GM12864 (cell line): ENCODE data around the gene SHISAL1.

Experiments
- DNase-seq: peaks from one replicate; pipeline ENCODE4 v3.0.0-alpha.2; 2011; ENCODE audit warnings: low read depth
- H3K4me3 ChIP-seq: 2 replicates; pipeline ENCODE4 v1.5.1; 2011; ENCODE audit warnings: mild to moderate bottlenecking, low read depth, low read length, control low read depth
- CTCF ChIP-seq: IDR thresholded peaks from 2 replicates; pipeline ENCODE4 v1.5.1; 2011; ENCODE audit warnings: low read depth, mild to moderate bottlenecking, moderate library complexity, low read length, control low read depth, inconsistent platforms; ENCODE audit errors: missing control alignments

Gene SHISAL1

GRCh38 chr22:44278243-44279068, 34.3 kb downstream of the SHISAL1 start:
- TF ChIP-seq CTCF = no peak
- no peak for DNase-seq
- no peak overlapping the region for H3K4me3 ChIP-seq

- no peak for TF ChIP-seq CTCF
- H3K4me3 ChIP-seq = no peak overlapping the region
- no peak for DNase-seq
Measured at GRCh38 chr22:44277386-44278135, 35.2 kb downstream of the SHISAL1 start.

- TF ChIP-seq CTCF = no peak
- no peak overlapping the region for H3K4me3 ChIP-seq
- no peak for DNase-seq
Measured at GRCh38 chr22:44276706-44277356, 35.9 kb downstream of the SHISAL1 start.

GRCh38 chr22:44276041-44276440, 36.7 kb downstream of the SHISAL1 start:
- TF ChIP-seq CTCF = no peak
- no peak overlapping the region for H3K4me3 ChIP-seq
- no peak for DNase-seq

- H3K4me3 ChIP-seq = no peak overlapping the region
- no peak for TF ChIP-seq CTCF
- no peak for DNase-seq
Measured at GRCh38 chr22:44275631-44275995, 37.1 kb downstream of the SHISAL1 start.

GRCh38 chr22:44274918-44275630, 37.7 kb downstream of the SHISAL1 start:
- DNase-seq = no peak
- no peak for TF ChIP-seq CTCF
- no peak overlapping the region for H3K4me3 ChIP-seq
